ENCODE measurements around the gene NTSR1. TPM values are rescaled to one million over a fixed set of nuclear protein-coding genes. Genes with fewer than 3 reads are reported as not detected.

The NTSR1 gene
- total and polyA plus RNA-seq, 7 donors, result 0.60 to 54.0 (median 8.8) TPM; not detected in 1

DNA sequence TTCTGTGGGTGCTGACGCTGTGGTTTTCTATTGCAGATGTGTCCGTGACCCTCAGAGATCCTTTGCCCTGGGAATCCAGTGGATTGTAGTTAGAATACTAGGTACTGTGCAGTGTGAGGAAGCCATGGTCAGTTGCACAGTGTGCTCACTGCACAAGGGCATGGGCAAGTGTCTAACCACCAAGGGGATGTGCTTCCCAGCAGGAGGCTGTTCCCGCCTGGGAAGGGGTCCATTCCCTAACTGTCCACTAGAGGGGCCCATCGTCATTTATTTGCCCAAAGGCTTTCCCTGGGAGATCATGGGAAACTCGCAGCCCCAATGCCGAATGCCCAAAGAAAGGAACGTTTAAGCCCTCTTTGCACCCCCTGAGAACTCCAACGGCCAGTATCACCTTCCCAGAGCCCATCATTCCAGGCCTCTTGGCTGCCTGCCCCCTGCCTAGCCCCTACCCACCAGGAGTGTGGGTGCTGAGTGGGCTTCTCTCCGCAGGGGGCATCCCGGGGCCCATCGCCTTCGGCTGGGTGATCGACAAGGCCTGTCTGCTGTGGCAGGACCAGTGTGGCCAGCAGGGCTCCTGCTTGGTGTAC, 40.1 kb upstream of the NTSR1 start:
- WGBS, 2 donors, result 59 to 77% methylated on average over 13 of the region's 13 CpGs
- no peak for TF ChIP-seq EP300 (IDR thresholded peaks at IDR 0.05)
- TF ChIP-seq, protein P1, sequence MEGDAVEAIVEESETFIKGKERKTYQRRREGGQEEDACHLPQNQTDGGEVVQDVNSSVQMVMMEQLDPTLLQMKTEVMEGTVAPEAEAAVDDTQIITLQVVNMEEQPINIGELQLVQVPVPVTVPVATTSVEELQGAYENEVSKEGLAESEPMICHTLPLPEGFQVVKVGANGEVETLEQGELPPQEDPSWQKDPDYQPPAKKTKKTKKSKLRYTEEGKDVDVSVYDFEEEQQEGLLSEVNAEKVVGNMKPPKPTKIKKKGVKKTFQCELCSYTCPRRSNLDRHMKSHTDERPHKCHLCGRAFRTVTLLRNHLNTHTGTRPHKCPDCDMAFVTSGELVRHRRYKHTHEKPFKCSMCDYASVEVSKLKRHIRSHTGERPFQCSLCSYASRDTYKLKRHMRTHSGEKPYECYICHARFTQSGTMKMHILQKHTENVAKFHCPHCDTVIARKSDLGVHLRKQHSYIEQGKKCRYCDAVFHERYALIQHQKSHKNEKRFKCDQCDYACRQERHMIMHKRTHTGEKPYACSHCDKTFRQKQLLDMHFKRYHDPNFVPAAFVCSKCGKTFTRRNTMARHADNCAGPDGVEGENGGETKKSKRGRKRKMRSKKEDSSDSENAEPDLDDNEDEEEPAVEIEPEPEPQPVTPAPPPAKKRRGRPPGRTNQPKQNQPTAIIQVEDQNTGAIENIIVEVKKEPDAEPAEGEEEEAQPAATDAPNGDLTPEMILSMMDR (IDR thresholded peaks at IDR 0.05), result peak; percentile 89 to 96 (median 92)
- TF ChIP-seq POLR2A (IDR thresholded peaks at IDR 0.05), result no peak
- Histone ChIP-seq H3K9me3 (no peaks in the 10 kb centered on the region), H3K4me3 (no peak overlapping the region), H3K36me3 (no peaks in the 10 kb centered on the region), H3K4me1 (peaks cover 0 to 5% (median 2%) of the 10 kb centered on the region in 4 donors), H3K27me3 (no peaks in the 10 kb centered on the region), H3K27ac (no peak overlapping the region)
- intact Hi-C loops (cut with DNase I), result loop anchor here (1.0 to 2.0 kb wide), 3 partner anchors 34 to 140 kb away; no protein-coding TSS in a partner anchor
- peak; percentile 90 for DNase-seq

- TF ChIP-seq POLR2AphosphoS5 (IDR thresholded peaks at IDR 0.05), result no peak
- Histone ChIP-seq H3K27ac (no peak overlapping the region), H3K36me3 (no peaks in the 10 kb centered on the region), H3K27me3 (no peaks in the 10 kb centered on the region), H3K9me3 (no peaks in the 10 kb centered on the region), H3K4me1 (peaks cover 0 to 5% (median 2%) of the 10 kb centered on the region in 4 donors), H3K4me3 (no peak overlapping the region)
- no peak for DNase-seq
- 95% methylated on average over 10 of the region's 10 CpGs for WGBS, 2 donors
- intact Hi-C loops (cut with DNase I), result loop anchor here (2.0 kb wide), 1 partner anchor 34 kb away; no protein-coding TSS in a partner anchor
Measured at GRCh38 chr20:62669249-62669648, 39.4 kb upstream of the NTSR1 start.

DNA sequence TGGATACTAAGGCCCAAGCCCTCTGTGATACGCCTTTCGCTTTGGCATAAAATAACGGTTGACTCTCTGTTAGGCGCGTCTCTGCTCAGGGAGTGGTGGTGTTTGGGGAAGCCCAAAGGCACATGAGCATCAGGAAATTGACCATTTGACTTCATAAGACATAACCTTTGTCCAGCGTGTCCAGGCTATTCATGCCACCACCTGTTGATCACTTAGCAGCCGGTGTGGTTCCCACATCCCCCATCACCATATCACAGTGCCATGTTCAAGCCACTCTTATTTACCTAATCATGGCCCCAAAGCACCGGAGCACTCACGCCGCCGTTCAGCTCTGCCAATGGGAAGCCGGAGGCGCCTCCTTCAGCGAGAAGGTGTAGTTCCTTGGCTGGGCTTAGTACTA, 38.5 kb upstream of the NTSR1 start:
- Histone ChIP-seq H3K9me3 (no peaks in the 10 kb centered on the region), H3K4me3 (no peak overlapping the region), H3K36me3 (no peaks in the 10 kb centered on the region), H3K4me1 (peaks cover 0 to 5% (median 2%) of the 10 kb centered on the region in 4 donors), H3K27me3 (no peaks in the 10 kb centered on the region), H3K27ac (no peak overlapping the region)
- no peak for DNase-seq
- TF ChIP-seq POLR2A (IDR thresholded peaks at IDR 0.05) (no peak), POLR2AphosphoS5 (IDR thresholded peaks at IDR 0.05) (no peak), EP300 (IDR thresholded peaks at IDR 0.05) (no peak)
- TF ChIP-seq, protein P1 (IDR thresholded peaks at IDR 0.05), result no peak
- WGBS, 2 donors, result 92 to 95% methylated on average over 14 of the region's 14 CpGs
- intact Hi-C loops (cut with DNase I), result no loop called here

DNA sequence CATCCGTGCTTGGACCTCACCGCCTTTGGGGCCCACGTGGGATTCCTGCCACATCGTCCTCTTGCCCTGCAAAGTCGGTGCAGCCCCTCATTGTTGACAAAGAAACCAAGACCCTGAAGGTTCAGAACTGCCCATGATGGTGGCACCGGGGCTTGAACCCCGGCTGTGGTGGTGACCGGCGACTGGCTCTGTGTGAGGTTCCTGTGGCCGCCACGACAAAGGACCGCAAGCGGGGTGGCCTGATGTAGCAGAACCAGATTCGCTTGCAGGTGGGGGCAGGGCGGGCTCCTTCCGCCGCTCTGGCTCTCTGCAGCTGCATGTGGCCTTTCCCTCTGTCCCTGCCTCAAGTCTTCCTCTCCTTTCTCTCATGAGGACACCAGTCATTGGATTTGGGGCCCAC, 37.6 kb upstream of the NTSR1 start:
- H3K27me3 ChIP-seq, result no peaks in the 10 kb centered on the region
- no peaks in the 10 kb centered on the region for H3K9me3 ChIP-seq
- TF ChIP-seq EP300 (IDR thresholded peaks at IDR 0.05) (no peak), POLR2A (IDR thresholded peaks at IDR 0.05) (no peak), POLR2AphosphoS5 (IDR thresholded peaks at IDR 0.05) (no peak)
- TF ChIP-seq, protein P1 (IDR thresholded peaks at IDR 0.05), result no peak
- 95% methylated on average over 17 of the region's 17 CpGs for WGBS, 2 donors
- H3K27ac ChIP-seq, result no peak overlapping the region
- DNase-seq, result no peak
- intact Hi-C loops (cut with DNase I), result no loop called here
- no peaks in the 10 kb centered on the region for H3K36me3 ChIP-seq
- H3K4me1 ChIP-seq, result peaks cover 0 to 5% (median 2%) of the 10 kb centered on the region in 4 donors
- H3K4me3 ChIP-seq, result no peak overlapping the region

- no peak overlapping the region for H3K4me3 ChIP-seq
- DNase-seq, result no peak
- H3K4me1 ChIP-seq, result peaks cover 0 to 5% (median 2%) of the 10 kb centered on the region in 4 donors
- TF ChIP-seq POLR2AphosphoS5 (IDR thresholded peaks at IDR 0.05) (no peak), POLR2A (IDR thresholded peaks at IDR 0.05) (no peak), EP300 (IDR thresholded peaks at IDR 0.05) (no peak)
- TF ChIP-seq, protein P1 (IDR thresholded peaks at IDR 0.05), result no peak
- intact Hi-C loops (cut with DNase I), result no loop called here
- no peaks in the 10 kb centered on the region for H3K9me3 ChIP-seq
- WGBS, 2 donors, result 84 to 86% methylated on average over 15 of the region's 15 CpGs
- no peaks in the 10 kb centered on the region for H3K27me3 ChIP-seq
- no peaks in the 10 kb centered on the region for H3K36me3 ChIP-seq
- H3K27ac ChIP-seq, result no peak overlapping the region
Measured at GRCh38 chr20:62671765-62672164, 36.9 kb upstream of the NTSR1 start.

Measured in sigmoid colon (tissue), 7 donors.